ENCODE data around the gene VPS35.

GRCh38 chr16:46618516-46618915, 70.5 kb downstream of the VPS35 start:
- TF ChIP-seq POLR2AphosphoS5 (IDR thresholded peaks at IDR 0.05) (no peak), CTCF (IDR thresholded peaks at IDR 0.05) (no peak)

All from upper lobe of left lung (tissue), 4 donors.